RWPE1 (cell line): ENCODE data around the gene CCL2.

Experiments
- CTCF ChIA-PET: fragments of 350-600 bp; sonication (Branson Sonifier 250); formaldehyde crosslinking; extraction: SDS; loops from one replicate; lab custom pipeline; 2021; lab: Yijun Ruan, JAX
- POLR2A ChIA-PET: fragments of 400-600 bp; formaldehyde crosslinking; extraction: SDS; loops from one replicate; lab custom pipeline; 2020; ENCODE audit warnings: antibody characterized with exemption; ENCODE audit not compliant: low non-redundant PET; lab: Yijun Ruan, JAX
- DNase-seq: peaks from one replicate; pipeline ENCODE4 v3.0.0; 2012; ENCODE audit warnings: low spot score
- H3K27ac ChIP-seq: fragments of 450-650 bp; 2 replicates; pipeline ENCODE4 v1.5.1; 2017
- CTCF ChIP-seq: fragments of 450-650 bp; conservative IDR thresholded peaks from 2 replicates; pipeline ENCODE4 v1.5.1; 2017; ENCODE audit warnings: low read depth, mild to moderate bottlenecking

Gene CCL2

DNA sequence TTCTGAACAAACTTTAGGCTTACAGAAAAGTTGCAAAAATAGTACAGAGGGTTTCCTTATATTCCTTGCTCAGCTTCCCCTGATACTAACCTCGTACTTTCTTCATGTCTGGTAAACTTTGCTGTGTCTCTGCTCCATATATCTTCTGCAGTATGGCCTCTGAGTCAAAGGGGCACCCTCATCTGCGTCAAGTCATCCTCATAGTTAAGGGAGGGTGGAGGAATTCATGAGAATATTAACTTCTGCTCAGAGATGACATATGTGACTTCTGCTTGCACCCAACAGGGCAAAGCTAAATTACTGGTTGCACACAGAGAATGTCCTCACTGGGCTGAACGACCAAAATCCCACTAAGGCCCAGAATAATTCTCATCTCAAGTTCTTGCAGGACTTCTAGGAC is 10.6 kb downstream of the CCL2 start:
- ChIA-PET POLR2A (no interaction called here), CTCF (no interaction called here)
- no peak for DNase-seq
- no peak for TF ChIP-seq CTCF
- H3K27ac ChIP-seq, result no peak overlapping the region

GRCh38 chr17:34269969-34270368 is 14.9 kb downstream of the CCL2 start, which contains the start of gene CCL7:
TSS of gene CCL7 (plus strand) at chr17:34270221. CDS start at chr17:34270291, 70 bp downstream.
- TF ChIP-seq CTCF, result no peak
- no peak for DNase-seq
- ChIA-PET POLR2A (no interaction called here), CTCF (interaction anchor here (0.9 kb wide), 1 partner anchor 99 kb away, joined by 3 read pairs; no protein-coding TSS in a partner anchor)
- no peak within 1 kb of the TSS for H3K27ac ChIP-seq

DNA sequence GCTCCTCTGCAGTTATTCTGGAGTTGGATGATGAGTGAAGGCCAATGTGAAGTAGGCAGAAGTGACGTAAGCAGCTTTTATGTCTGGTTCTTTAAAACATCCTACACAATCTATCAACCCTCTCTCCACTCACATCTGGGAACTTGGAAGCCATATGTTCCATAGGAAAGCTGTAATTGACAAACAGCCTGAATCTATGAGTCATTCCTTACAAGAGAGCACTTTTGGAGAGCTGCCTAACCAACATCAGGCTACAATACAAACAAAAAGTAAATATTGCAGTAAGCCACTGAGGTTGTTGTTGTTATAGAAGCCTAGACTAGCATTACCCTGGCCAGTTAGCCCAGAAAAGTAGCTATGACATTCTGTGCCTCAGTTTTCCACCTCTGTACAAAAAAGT is 20.8 kb downstream of the CCL2 start:
- POLR2A ChIA-PET, result no interaction called here
- DNase-seq, result peak; percentile 35
- H3K27ac ChIP-seq, result no peak overlapping the region
- TF ChIP-seq CTCF, result no peak
- CTCF ChIA-PET, result interaction anchor here (0.6 kb wide), 1 partner anchor 61 kb away, joined by 3 read pairs; no protein-coding TSS in a partner anchor

DNA sequence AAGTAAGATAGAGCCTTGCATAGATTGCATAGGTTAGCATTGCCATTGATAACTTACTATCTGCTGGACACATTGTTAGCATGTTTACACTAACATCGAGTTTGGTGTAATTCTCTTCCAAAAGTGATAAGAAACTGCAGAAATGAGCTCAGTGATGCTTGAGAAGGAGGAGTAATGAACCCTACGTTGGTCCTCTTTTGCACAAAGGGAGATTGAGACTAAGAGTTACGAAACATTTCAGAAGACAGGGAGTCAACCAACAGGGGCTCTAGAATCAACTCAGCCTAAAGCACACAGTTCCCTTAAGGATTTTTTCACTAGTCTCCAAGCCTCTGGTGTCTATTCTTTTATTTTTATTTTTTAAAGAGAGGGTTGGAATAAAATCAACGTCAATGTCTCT is 21.7 kb downstream of the CCL2 start:
- ChIA-PET CTCF (no interaction called here), POLR2A (no interaction called here)
- H3K27ac ChIP-seq, result no peak overlapping the region
- DNase-seq, result no peak
- no peak for TF ChIP-seq CTCF

DNA sequence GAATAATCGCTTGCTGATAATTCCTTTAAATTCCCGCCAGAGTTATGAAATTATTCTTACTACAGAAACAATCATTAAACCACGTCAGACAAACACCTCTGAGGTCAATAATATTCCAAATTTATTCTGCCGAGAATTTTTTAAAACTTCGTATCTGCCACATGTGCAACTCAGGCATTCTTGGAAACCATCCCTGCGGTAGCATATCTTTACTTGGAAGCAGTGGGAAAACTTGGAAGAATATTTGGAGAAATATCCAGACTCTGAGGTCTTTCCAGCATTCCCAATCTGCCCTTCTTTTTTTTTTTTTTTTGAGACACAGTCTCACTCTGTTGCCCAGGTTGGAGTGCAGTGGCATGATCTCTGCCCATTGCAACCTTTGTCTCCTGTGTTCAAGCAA is 28.5 kb downstream of the CCL2 start:
- no peak for DNase-seq
- no peak overlapping the region for H3K27ac ChIP-seq
- ChIA-PET CTCF (no interaction called here), POLR2A (no interaction called here)
- no peak for TF ChIP-seq CTCF

- CTCF ChIA-PET, result interaction anchor here (0.6 kb wide), 1 partner anchor 19 kb away, joined by 5 read pairs; no protein-coding TSS in a partner anchor
- POLR2A ChIA-PET, result no interaction called here
- H3K27ac ChIP-seq, result no peak within 1 kb of the TSS
- TF ChIP-seq CTCF, result no peak
- DNase-seq, result no peak
Observed at GRCh38 chr17:34285286-34285792, 30.3 kb downstream of the CCL2 start, which contains the start of gene CCL11. TSS of gene CCL11 (plus strand) at chr17:34285742. CDS start at chr17:34285809, 67 bp downstream.
